GM21529 (cell line): ENCODE results near the gene ABLIM3.

ENCODE experiments used
- ATAC-seq: cut with Tn5 transposase; IDR thresholded peaks from one replicate; pipeline ENCODE4 v1.9.1; 2021; ENCODE audit not compliant: unreplicated experiment

Gene ABLIM3

GRCh38 chr5:149141224-149141956, at the start of gene ABLIM3:
ABLIM3 (plus strand) TSS chr5:149141493; CDS start chr5:149142096, 603 bp downstream.
- peak; percentile 95 for ATAC-seq

- no peak for ATAC-seq
These were observed 47.7 kb upstream of the ABLIM3 start for GRCh38 chr5:149093625-149094024.

- no peak for ATAC-seq
These were observed 46.3 kb upstream of the ABLIM3 start for GRCh38 chr5:149094996-149095395.

- ATAC-seq, result no peak
These were observed 41.4 kb upstream of the ABLIM3 start for GRCh38 chr5:149099920-149100319.

GRCh38 chr5:149100331-149100730, 41.0 kb upstream of the ABLIM3 start:
- ATAC-seq, result no peak

GRCh38 chr5:149108651-149109280, 32.5 kb upstream of the ABLIM3 start:
- no peak for ATAC-seq

GRCh38 chr5:149110406-149110805, 30.9 kb upstream of the ABLIM3 start:
- no peak for ATAC-seq

- no peak for ATAC-seq
These were observed 27.6 kb upstream of the ABLIM3 start for GRCh38 chr5:149113669-149114068.

GRCh38 chr5:149114403-149115312, 26.6 kb upstream of the ABLIM3 start:
- ATAC-seq, result peak; percentile 83

GRCh38 chr5:149117970-149118369, 23.3 kb upstream of the ABLIM3 start:
- ATAC-seq, result peak; percentile 73

- no peak for ATAC-seq
These were observed 22.8 kb upstream of the ABLIM3 start for GRCh38 chr5:149118463-149118862.

GRCh38 chr5:149121145-149121544, 20.1 kb upstream of the ABLIM3 start:
- no peak for ATAC-seq

GRCh38 chr5:149123211-149123610, 18.1 kb upstream of the ABLIM3 start:
- ATAC-seq, result no peak

- no peak for ATAC-seq
These were observed 15.9 kb upstream of the ABLIM3 start for GRCh38 chr5:149125386-149125891.

- ATAC-seq, result no peak
These were observed 14.4 kb upstream of the ABLIM3 start for GRCh38 chr5:149126906-149127305.

GRCh38 chr5:149127394-149127955, 13.8 kb upstream of the ABLIM3 start:
- no peak for ATAC-seq

GRCh38 chr5:149128023-149128875, 13.0 kb upstream of the ABLIM3 start:
- ATAC-seq, result no peak

- no peak for ATAC-seq
These were observed 12.1 kb upstream of the ABLIM3 start for GRCh38 chr5:149129181-149129580.

GRCh38 chr5:149130121-149130914, 11.0 kb upstream of the ABLIM3 start:
- no peak for ATAC-seq
